Urinary bladder (tissue), 4 donors: Measurements from ENCODE around the gene NT5C1A. TPM values are rescaled to one million over a fixed set of nuclear protein-coding genes. Genes with fewer than 3 reads are reported as not detected.

ENCODE experiments used
- DNase-seq: peaks from one replicate; pipeline ENCODE4 v3.0.0-alpha.2; 2015; ENCODE audit errors: extremely low spot score
- H3K27ac ChIP-seq: one replicate; pipeline ENCODE4 v1.5.1; 2013; ENCODE audit warnings: low read depth, mild to moderate bottlenecking, moderate library complexity
- H3K36me3 ChIP-seq: one replicate; pipeline ENCODE4 v1.6.1; 2013; ENCODE audit warnings: mild to moderate bottlenecking, moderate library complexity; ENCODE audit not compliant: insufficient read depth
- H3K4me1 ChIP-seq: one replicate; pipeline ENCODE4 v1.6.1; 2013; ENCODE audit warnings: mild to moderate bottlenecking, moderate library complexity; ENCODE audit not compliant: insufficient read depth
- H3K4me3 ChIP-seq: one replicate; pipeline ENCODE4 v1.5.1; 2013; ENCODE audit warnings: low read depth, low read length
- WGBS: extraction: QIAGEN DNeasy Blood & Tissue Kit; methylation state at CpG from one replicate; pipeline ENCODE4 v1.1.7; 2013; 5-methylcytosine and 5-hydroxymethylcytosine counted together
- polyA plus RNA-seq: library from polyadenylated mRNA; stranded (reverse); fragments of 200-250 nt; gene quantifications from one replicate; pipeline ENCODE4 v1.2.3, GENCODE V29; 2013
- total RNA-seq: library from RNA; depleted of rRNA; stranded (reverse); fragments of >200 nt; gene quantifications from one replicate; pipeline ENCODE4 v1.2.3, GENCODE V29; 2014
- donor health status: healthy with polysubstance abuse.
- donor health status: healthy.

Gene NT5C1A
- total and polyA plus RNA-seq, 2 donors: 0.27 to 2.1 TPM

DNA sequence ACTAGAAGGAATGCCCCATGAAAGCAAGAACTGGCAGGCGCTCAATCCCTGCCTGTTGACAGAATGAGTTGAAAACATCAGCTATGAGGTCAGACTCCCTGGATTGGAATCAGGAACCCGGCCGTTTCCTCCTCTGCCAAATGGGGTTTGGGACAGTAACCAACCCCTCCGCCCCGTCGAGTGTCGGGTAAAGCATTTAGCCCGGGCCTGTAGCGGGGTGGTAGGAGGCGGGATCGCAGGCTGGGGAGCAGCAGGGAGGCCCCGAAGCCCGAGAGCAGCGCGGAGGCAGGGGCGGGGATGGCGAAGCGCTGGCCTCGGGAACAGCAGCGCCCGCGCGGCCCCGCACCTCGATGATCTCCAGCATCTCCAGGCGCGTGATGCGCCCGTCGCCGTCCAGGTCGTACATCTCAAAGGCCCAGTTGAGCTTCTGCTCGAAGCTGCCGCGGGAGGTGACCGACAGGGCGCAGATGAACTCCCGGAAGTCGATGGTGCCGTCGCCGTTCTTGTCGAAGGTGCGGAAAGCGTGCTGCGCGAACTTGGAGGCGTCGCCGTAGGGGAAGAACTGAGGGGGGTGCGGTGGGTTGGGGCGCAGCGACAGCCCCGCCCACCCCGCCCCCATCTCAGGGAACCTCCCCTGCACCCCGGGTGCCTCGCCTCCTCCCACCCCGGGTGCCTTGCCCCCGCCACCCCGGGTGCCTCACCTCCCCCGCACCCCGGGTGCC, 11.8 kb upstream of the NT5C1A start:
- DNase-seq: no peak
- WGBS: 13% methylated on average over 62 of the region's 62 CpGs
- no peaks in the 10 kb centered on the region for H3K36me3 ChIP-seq
- H3K4me1 ChIP-seq: no peaks in the 10 kb centered on the region
- H3K27ac ChIP-seq: no peak overlapping the region
- H3K4me3 ChIP-seq: no peak overlapping the region

DNA sequence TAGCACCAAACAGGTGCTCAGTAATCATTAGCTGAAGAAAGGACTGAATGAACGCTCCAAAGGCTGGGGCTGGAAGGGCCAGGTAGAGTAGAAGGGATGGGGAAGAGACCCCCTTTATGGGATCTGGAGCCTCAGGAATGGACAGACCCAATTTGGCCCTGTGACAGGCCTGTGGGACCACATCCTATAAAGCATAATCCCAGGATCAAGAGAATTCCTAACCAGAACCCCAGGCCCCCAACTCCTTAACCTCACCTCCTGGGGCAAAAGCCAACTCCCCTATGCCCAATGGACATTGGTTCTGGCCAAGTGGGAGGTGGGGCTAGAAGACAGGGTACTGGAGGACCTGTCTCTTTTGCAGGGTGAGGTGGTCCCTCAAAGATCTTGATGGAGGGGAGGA, 10.1 kb upstream of the NT5C1A start:
- no peak for DNase-seq
- Histone ChIP-seq H3K4me1 (no peaks in the 10 kb centered on the region), H3K4me3 (no peak overlapping the region), H3K36me3 (no peaks in the 10 kb centered on the region), H3K27ac (no peak overlapping the region)
- WGBS: 70% methylated on average over 1 of the region's 1 CpG

DNA sequence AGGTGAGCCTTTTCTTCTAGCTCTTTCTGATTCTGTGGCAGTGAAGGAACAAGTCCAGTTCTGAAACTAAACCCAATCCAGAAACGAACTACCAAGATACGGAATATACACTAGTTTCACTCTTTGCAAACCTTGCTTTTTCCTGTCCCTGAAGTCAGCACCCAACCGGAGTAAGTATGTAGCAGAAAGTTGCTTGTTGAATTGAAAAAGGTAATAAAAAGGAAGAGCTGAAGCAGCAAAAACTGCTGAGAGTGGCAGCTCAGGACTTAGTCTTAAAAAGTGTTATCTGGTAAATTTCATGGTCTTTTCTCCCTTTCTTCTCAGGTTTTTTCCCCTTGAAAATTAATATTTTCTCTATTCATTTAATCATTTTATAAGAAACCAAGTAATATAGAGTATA, 9.4 kb upstream of the NT5C1A start:
- H3K27ac ChIP-seq: no peak overlapping the region
- no peak overlapping the region for H3K4me3 ChIP-seq
- H3K36me3 ChIP-seq: no peaks in the 10 kb centered on the region
- no peaks in the 10 kb centered on the region for H3K4me1 ChIP-seq
- WGBS: 74% methylated on average over 3 of the region's 3 CpGs
- no peak for DNase-seq

DNA sequence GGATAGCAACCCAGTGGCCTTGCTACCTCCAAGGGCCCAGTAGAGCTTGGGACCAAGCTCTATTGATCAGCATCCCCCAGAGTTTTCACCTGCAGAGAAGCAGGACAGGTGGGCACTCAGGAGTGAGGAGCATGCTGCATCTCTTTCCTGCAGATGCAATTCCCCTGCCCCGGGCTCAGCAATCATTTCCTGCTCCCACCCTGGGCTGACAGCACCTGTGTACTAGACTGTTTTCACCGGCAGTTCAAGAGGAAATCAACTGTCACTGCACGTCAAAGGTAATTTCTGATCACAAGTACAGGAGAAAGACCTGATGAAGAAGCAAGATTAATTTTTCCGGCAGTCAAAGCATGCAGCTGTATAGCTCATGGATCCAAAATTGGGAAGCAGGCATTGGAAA, 8.8 kb upstream of the NT5C1A start:
- 72% methylated on average over 4 of the region's 4 CpGs for WGBS
- Histone ChIP-seq H3K27ac (no peak overlapping the region), H3K4me1 (no peaks in the 10 kb centered on the region), H3K4me3 (no peak overlapping the region), H3K36me3 (no peaks in the 10 kb centered on the region)
- no peak for DNase-seq

DNA sequence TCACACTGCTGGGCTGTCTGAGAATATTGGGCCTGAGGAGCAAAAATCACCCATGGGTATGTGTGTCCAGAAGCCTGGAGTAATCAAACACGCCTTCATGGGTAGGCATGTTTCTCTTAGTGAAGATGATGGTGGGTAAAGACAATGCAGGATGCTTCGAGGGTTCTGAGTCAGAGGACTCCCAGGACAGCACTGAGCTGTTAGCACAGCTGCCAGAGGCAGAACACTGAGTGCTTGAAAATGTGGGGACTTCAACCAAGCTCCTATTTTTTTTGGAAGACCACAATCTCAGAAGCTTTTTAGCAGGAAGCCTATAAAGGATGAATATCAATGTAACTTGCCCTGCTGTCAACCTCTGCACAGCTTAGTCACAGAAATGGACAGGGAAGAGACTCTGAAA, 7.9 kb upstream of the NT5C1A start:
- DNase-seq: no peak
- 57% methylated on average over 2 of the region's 2 CpGs for WGBS
- Histone ChIP-seq H3K27ac (no peak overlapping the region), H3K36me3 (no peaks in the 10 kb centered on the region), H3K4me1 (no peaks in the 10 kb centered on the region), H3K4me3 (no peak overlapping the region)

DNA sequence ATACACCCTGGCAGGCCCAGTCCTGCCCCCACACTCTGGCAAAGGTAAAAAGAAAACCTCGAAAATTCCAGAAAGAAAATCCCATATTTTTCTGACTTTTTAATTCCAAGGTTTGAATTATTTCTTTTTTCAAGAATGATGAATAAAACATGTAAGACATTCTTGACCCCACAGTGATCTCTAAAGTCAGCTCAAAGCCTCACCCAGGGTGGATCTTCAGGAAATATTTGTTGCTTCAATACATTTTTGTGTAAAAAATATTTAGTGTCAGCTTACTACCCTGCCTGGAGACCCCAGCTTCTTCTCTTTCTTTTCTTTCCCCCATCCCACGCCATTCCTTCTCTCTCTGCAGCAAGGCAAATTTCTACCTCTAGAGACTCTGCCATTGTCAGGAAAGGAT, 7.0 kb upstream of the NT5C1A start:
- Histone ChIP-seq H3K4me1 (no peaks in the 10 kb centered on the region), H3K36me3 (no peaks in the 10 kb centered on the region), H3K4me3 (no peak overlapping the region), H3K27ac (no peak overlapping the region)
- DNase-seq: no peak
- 71% methylated on average over 2 of the region's 2 CpGs for WGBS

DNA sequence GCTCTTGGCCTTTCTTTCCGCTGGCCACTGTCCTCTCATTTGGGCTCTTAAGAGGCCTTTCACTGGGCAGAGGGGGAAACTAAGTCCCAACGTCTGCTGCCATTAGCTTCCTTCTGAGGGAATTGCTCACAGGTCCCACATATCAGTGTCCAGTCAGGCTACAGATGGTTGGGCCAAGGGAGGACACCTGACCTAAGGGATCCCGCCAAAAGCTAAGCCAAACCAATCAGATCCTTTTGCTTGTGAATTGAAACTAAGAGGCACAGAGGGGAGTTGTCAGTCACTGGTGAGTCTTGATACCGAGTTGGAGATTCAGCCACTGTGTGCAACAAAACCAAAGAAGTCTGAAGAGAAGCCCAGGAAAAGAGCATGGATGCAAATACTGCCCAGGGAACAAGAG, 5.7 kb upstream of the NT5C1A start:
- Histone ChIP-seq H3K27ac (no peak overlapping the region), H3K36me3 (no peaks in the 10 kb centered on the region), H3K4me1 (no peaks in the 10 kb centered on the region), H3K4me3 (no peak overlapping the region)
- no peak for DNase-seq
- 78% methylated on average over 4 of the region's 4 CpGs for WGBS

DNA sequence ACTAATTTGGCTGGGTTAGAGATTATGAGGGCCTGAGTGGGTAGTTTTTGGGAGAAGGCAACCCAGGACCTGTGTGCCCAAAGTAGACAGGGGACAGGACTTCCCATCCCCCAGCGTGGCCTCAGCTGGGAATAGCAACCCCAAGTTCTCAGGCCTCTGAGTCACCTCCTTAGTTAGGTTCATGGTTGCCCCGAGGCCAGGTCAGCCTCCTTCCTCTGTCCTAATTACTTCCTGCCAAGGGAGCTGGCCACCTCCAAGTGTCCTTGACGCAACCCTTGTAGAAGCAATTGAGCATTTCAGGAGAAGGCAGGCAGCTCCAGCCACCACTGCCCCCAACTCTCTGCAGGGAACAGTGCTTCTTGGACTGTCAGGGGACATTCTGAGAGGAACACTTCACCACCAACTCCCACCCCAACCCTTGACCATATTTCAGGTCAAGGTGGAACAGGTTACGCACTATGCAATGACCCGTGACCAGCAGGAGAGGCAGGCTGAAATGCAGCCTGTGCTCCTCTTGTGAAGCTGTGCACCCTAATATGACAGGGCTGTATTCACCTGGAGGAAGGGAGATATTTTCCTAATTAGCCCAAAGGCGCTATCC, 5.1 kb upstream of the NT5C1A start:
- H3K4me3 ChIP-seq: no peak overlapping the region
- 83% methylated on average over 6 of the region's 6 CpGs for WGBS

DNA sequence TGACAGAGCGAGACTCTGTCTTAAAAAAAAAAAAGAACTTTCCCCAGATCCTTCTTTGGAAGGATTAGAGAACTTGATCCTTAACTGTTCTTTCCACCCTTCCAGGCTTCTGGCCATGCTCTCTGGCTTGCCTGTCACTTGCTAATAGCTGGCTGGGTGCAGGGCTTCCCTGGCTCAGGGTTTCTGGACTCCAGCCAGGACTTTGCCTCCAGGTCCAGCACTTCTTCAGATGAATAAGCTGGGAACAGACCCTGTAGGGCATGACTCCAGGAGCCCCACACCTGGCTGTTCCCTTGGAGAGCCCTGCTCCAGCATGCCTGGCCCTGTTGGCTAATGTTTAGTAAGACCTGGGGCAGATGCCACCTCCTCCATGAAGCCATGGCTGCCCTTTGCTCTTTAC, 3.3 kb upstream of the NT5C1A start:
- 85% methylated on average over 1 of the region's 1 CpG for WGBS
- Histone ChIP-seq H3K4me1 (no peaks in the 10 kb centered on the region), H3K36me3 (no peaks in the 10 kb centered on the region), H3K4me3 (no peak overlapping the region), H3K27ac (no peak overlapping the region)
- no peak for DNase-seq

More for the DNA sequence above, 5.1 kb upstream of the NT5C1A start:
- DNase-seq: no peak
- H3K36me3 ChIP-seq: no peaks in the 10 kb centered on the region
- H3K27ac ChIP-seq: no peak overlapping the region
- H3K4me1 ChIP-seq: no peaks in the 10 kb centered on the region

DNA sequence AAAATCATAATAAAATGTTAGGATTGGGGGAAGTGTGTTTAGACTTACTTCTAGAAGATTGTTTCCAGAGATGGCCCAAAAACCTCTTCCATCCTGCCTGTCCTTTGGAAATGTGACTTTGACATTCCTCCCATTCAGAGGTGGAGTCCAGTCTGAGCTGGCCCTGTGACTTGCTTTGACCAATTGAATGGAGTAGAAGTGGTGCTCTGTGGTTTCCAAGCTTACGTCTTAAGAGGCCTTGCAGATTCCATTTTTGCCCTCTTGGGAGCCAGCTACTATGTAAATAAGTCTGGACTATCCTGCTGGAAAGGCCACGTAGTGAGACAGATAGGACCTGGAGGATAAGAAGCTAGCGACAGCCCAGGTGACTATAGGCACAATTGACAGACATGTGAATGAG, 1.3 kb upstream of the NT5C1A start:
- Histone ChIP-seq H3K36me3 (no peaks in the 10 kb centered on the region), H3K4me3 (no peak overlapping the region), H3K27ac (no peak overlapping the region), H3K4me1 (no peaks in the 10 kb centered on the region)
- no peak for DNase-seq
- WGBS: 86% methylated on average over 3 of the region's 3 CpGs

DNA sequence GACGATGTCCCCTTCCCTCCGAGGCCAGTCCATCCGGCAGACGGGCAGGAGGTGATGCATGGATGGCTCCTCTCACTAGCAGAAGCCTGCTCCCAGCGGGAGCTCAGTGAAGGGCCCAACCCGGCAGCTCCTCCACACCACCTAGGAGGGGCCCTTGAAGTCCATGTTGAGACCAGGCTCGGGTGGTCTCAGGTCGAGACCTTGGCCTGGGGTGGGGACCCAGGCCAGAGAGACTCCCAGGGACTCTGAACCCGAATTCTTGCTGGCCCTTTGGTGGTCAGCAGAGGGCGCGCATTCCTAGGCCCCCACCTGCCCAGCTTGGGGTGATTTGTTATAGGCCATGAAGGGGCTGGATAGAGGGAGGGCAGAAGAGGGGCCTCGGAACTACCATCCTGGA, 642 bp upstream of the NT5C1A start:
- no peaks in the 10 kb centered on the region for H3K4me1 ChIP-seq
- H3K4me3 ChIP-seq: no peak overlapping the region
- no peak overlapping the region for H3K27ac ChIP-seq
- no peaks in the 10 kb centered on the region for H3K36me3 ChIP-seq
- no peak for DNase-seq
- 24% methylated on average over 12 of the region's 12 CpGs for WGBS

DNA sequence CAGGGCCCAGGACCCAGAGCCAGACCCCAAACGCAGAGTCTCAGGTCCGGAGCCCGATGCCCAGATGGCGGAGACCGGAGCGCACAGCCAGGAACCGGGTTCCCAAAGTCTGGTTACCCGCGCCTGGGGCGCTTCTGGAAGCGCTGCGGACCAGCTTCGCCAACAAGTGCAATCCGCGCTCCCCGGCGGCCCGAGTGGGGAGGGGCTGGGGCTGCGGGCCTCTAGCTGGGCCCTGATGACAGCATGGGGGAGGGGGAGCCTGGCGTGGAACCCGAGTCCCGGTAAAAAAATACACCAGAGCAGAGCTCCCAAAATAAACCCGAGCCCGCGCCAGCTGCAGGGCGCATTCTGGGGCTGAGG, 494 bp downstream of the NT5C1A start:
- H3K36me3 ChIP-seq: no peaks in the 10 kb centered on the region
- DNase-seq: no peak
- WGBS: 2% methylated on average over 26 of the region's 26 CpGs
- H3K4me3 ChIP-seq: peak overlapping the region; percentile 54
- H3K4me1 ChIP-seq: no peaks in the 10 kb centered on the region
- no peak overlapping the region for H3K27ac ChIP-seq

DNA sequence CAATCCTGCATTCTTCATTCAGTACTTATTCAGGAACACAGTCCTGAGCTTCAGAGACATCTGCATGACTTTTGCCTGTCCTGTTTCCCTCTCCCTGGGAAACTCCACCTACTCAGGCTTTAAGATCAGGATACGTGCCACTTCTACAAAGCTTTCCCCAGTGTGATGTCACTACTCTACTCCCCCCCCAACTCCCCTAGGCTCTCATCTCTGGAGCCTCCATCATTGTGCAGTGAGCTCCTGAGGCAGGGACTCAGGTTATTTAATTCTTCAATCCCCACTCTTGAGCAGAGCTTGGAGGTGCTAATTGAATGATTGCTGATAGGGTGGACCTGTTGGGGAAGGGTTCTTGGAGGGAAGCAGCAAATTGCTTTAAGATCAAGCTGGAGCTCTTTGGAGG, 1.2 kb downstream of the NT5C1A start:
- WGBS: 45% methylated on average over 1 of the region's 1 CpG
- DNase-seq: no peak
- H3K36me3 ChIP-seq: no peaks in the 10 kb centered on the region
- no peak overlapping the region for H3K27ac ChIP-seq
- H3K4me3 ChIP-seq: no peak overlapping the region
- no peaks in the 10 kb centered on the region for H3K4me1 ChIP-seq

DNA sequence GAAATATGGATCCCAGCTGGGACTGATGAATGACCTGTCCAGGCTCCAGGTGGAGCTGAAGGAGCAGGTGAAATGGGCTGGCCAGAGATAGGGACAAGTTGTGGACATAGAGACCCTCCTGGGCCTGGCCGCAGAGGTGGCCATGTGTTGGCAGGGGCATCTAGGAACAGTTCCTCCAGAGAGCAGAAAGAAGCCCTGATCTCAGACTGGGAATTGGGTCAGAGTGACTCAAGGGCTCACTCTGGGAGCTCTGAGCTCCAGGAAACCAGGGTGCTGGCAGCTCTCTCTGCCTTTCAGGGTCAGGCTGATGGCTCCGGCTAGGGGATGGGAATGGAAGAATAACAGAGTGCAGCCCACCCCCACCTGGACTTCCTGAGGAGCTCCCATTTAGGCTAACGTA, 3.0 kb downstream of the NT5C1A start:
- DNase-seq: no peak
- Histone ChIP-seq H3K36me3 (no peaks in the 10 kb centered on the region), H3K27ac (no peak overlapping the region), H3K4me3 (no peak overlapping the region), H3K4me1 (no peaks in the 10 kb centered on the region)
- WGBS: 94% methylated on average over 3 of the region's 3 CpGs

DNA sequence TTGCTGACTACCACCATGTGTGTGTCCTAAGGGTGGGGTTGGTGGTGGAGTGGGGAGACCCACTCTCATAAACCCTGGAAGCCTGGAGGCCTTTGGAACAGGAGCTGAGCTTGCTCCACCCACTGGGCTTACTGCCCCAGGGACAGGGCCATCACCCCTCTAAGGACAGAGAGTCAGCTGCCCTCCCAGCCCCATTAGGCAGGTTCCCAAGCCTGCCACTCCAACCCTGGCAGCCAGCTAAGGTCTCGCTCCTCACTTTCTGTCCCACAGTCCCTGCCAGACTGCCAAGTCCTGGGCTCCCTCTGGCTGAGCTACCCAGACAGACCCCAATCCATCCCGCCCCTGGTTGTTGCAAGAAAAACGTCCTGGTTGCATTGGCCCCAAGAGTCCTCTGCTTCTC, 3.8 kb downstream of the NT5C1A start:
- no peak for DNase-seq
- H3K36me3 ChIP-seq: no peaks in the 10 kb centered on the region
- no peak overlapping the region for H3K27ac ChIP-seq
- no peaks in the 10 kb centered on the region for H3K4me1 ChIP-seq
- WGBS: 85% methylated on average over 3 of the region's 3 CpGs
- no peak overlapping the region for H3K4me3 ChIP-seq
